ENCODE measurements around the gene ZNF90.
"Not testable (repeated sequence)": the region's sequence is repeated elsewhere in the genome, so short reads cannot be mapped to it uniquely, and the experiment has no call there.

DNA sequence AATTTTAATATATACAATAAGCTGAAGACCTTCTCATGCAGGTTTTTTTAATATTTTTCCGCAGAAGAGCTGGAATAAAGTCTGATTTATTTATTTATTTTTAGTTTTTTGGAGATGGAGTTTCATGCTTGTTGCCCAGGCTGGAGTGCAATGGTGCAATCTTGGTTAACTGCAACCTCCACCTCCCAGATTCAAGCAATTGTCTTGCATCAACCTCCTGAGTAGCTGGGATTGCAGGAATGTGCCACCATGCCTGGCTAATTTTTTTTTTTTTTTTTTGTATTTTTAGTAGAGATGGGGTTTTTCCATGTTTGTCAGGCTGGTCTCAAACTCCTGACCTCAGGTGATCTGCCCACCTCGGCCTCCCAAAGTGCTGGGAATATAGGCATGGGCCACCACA, 55.1 kb downstream of the ZNF90 start:
- TF ChIP-seq EZH2 (IDR thresholded peaks at IDR 0.05; ENCODE audit: low read depth, low read length, severe bottlenecking); JUND (IDR thresholded peaks at IDR 0.05; ENCODE audit: low read length); USF2 (IDR thresholded peaks at IDR 0.05; ENCODE audit: low read length): not testable (repeated sequence)
- TF ChIP-seq, protein P1, sequence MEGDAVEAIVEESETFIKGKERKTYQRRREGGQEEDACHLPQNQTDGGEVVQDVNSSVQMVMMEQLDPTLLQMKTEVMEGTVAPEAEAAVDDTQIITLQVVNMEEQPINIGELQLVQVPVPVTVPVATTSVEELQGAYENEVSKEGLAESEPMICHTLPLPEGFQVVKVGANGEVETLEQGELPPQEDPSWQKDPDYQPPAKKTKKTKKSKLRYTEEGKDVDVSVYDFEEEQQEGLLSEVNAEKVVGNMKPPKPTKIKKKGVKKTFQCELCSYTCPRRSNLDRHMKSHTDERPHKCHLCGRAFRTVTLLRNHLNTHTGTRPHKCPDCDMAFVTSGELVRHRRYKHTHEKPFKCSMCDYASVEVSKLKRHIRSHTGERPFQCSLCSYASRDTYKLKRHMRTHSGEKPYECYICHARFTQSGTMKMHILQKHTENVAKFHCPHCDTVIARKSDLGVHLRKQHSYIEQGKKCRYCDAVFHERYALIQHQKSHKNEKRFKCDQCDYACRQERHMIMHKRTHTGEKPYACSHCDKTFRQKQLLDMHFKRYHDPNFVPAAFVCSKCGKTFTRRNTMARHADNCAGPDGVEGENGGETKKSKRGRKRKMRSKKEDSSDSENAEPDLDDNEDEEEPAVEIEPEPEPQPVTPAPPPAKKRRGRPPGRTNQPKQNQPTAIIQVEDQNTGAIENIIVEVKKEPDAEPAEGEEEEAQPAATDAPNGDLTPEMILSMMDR (IDR thresholded peaks at IDR 0.05; ENCODE audit: control extremely low read depth in 1 of 3, insufficient read depth in 1 of 3, low read depth in 1 of 3, low read length in 3 of 3) = not testable (repeated sequence)
- TF ChIP-seq, protein P2, sequence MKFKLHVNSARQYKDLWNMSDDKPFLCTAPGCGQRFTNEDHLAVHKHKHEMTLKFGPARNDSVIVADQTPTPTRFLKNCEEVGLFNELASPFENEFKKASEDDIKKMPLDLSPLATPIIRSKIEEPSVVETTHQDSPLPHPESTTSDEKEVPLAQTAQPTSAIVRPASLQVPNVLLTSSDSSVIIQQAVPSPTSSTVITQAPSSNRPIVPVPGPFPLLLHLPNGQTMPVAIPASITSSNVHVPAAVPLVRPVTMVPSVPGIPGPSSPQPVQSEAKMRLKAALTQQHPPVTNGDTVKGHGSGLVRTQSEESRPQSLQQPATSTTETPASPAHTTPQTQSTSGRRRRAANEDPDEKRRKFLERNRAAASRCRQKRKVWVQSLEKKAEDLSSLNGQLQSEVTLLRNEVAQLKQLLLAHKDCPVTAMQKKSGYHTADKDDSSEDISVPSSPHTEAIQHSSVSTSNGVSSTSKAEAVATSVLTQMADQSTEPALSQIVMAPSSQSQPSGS (IDR thresholded peaks at IDR 0.05; ENCODE audit: low read length) = not testable (repeated sequence)
